ENCODE data around the gene OLFML3.
A peak's percentile ranks its signal among the peaks of the same experiment; 100 is the strongest.

The OLFML3 gene

GRCh38 chr1:113931451-113931851 is 47.8 kb upstream of the OLFML3 start:
- H3K9me2 ChIP-seq (replicated peaks; ENCODE audit: insufficient read depth, low read length), result no peaks in the 10 kb centered on the region
- TF ChIP-seq EZH2phosphoT487 (IDR thresholded peaks at IDR 0.05; ENCODE audit: low read length) (no peak), EZH2 (optimal IDR thresholded peaks at IDR 0.05; ENCODE audit: low read depth, low read length) (no peak), CTCF (IDR thresholded peaks at IDR 0.05; ENCODE audit: low read length) (no peak)
- peaks cover 68% of the 10 kb centered on the region for H3K79me2 ChIP-seq (ENCODE audit: low read length)
- peaks cover 16% of the 10 kb centered on the region; the same call in 1 of the 2 replicates for H3F3A ChIP-seq (ENCODE audit: insufficient read depth, low read length)
- no peak overlapping the region for H2AFZ ChIP-seq (ENCODE audit: low read length)
- H3K4me2 ChIP-seq (ENCODE audit: low read depth, low read length), result peak overlapping the region; percentile 67
- peak overlapping the region; percentile 96 for H3K9ac ChIP-seq (ENCODE audit: low read length)
- no peaks in the 10 kb centered on the region for H4K20me1 ChIP-seq (ENCODE audit: insufficient read depth, low read length)
- H3K9me3 ChIP-seq (replicated peaks; ENCODE audit: insufficient read depth, low read length), result no peaks in the 10 kb centered on the region
- peak overlapping the region; percentile 89 for H3K27ac ChIP-seq (ENCODE audit: low read length)
- H3K4me3 ChIP-seq (ENCODE audit: low read length), result peak overlapping the region; percentile 88
- peak; percentile 36 for DNase-seq
- peaks cover 11% of the 10 kb centered on the region; the same call in 1 of the 2 replicates for H3K4me1 ChIP-seq (ENCODE audit: low read length)
- no peaks in the 10 kb centered on the region for H3K27me3 ChIP-seq (replicated peaks; ENCODE audit: insufficient read depth, low read length)
- H3K36me3 ChIP-seq (replicated peaks; ENCODE audit: insufficient read depth, low read length), result no peaks in the 10 kb centered on the region

- H3K9me2 ChIP-seq (replicated peaks; ENCODE audit: insufficient read depth, low read length), result no peaks in the 10 kb centered on the region
- no peak for DNase-seq
- H3K27ac ChIP-seq (ENCODE audit: low read length), result no peak overlapping the region
- H3K9ac ChIP-seq (ENCODE audit: low read length), result no peak overlapping the region
- H3K36me3 ChIP-seq (replicated peaks; ENCODE audit: insufficient read depth, low read length), result no peaks in the 10 kb centered on the region
- H4K20me1 ChIP-seq (ENCODE audit: insufficient read depth, low read length), result no peaks in the 10 kb centered on the region
- H3K27me3 ChIP-seq (replicated peaks; ENCODE audit: insufficient read depth, low read length), result no peaks in the 10 kb centered on the region
- no peak overlapping the region for H3K4me3 ChIP-seq (ENCODE audit: low read length)
- TF ChIP-seq CTCF (IDR thresholded peaks at IDR 0.05; ENCODE audit: low read length) (no peak), EZH2 (optimal IDR thresholded peaks at IDR 0.05; ENCODE audit: low read depth, low read length) (no peak), EZH2phosphoT487 (IDR thresholded peaks at IDR 0.05; ENCODE audit: low read length) (no peak)
- H3K79me2 ChIP-seq (ENCODE audit: low read length), result peaks cover 94% of the 10 kb centered on the region
- peaks cover 12% of the 10 kb centered on the region; the same call in 1 of the 2 replicates for H3F3A ChIP-seq (ENCODE audit: insufficient read depth, low read length)
- no peak overlapping the region for H2AFZ ChIP-seq (ENCODE audit: low read length)
- no peaks in the 10 kb centered on the region for H3K9me3 ChIP-seq (replicated peaks; ENCODE audit: insufficient read depth, low read length)
- peaks cover 26% of the 10 kb centered on the region; the same call in 1 of the 2 replicates for H3K4me1 ChIP-seq (ENCODE audit: low read length)
- no peak overlapping the region for H3K4me2 ChIP-seq (ENCODE audit: low read depth, low read length)
Observed at GRCh38 chr1:113934006-113934405, 45.3 kb upstream of the OLFML3 start.

- H3K79me2 ChIP-seq (ENCODE audit: low read length), result peaks cover 100% of the 10 kb centered on the region
Observed at GRCh38 chr1:113934511-113935055, 44.7 kb upstream of the OLFML3 start.

More at GRCh38 chr1:113934511-113935055, 44.7 kb upstream of the OLFML3 start:
- no peak overlapping the region for H3K4me2 ChIP-seq (ENCODE audit: low read depth, low read length)
- no peaks in the 10 kb centered on the region for H3K36me3 ChIP-seq (replicated peaks; ENCODE audit: insufficient read depth, low read length)
- H3K9ac ChIP-seq (ENCODE audit: low read length), result no peak overlapping the region
- no peak overlapping the region for H3K4me3 ChIP-seq (ENCODE audit: low read length)
- no peak overlapping the region for H2AFZ ChIP-seq (ENCODE audit: low read length)
- no peak for DNase-seq
- H3F3A ChIP-seq (ENCODE audit: insufficient read depth, low read length), result peaks cover 13% of the 10 kb centered on the region
- H3K9me2 ChIP-seq (replicated peaks; ENCODE audit: insufficient read depth, low read length), result no peaks in the 10 kb centered on the region
- H4K20me1 ChIP-seq (ENCODE audit: insufficient read depth, low read length), result no peaks in the 10 kb centered on the region
- H3K27me3 ChIP-seq (replicated peaks; ENCODE audit: insufficient read depth, low read length), result no peaks in the 10 kb centered on the region
- H3K9me3 ChIP-seq (replicated peaks; ENCODE audit: insufficient read depth, low read length), result no peaks in the 10 kb centered on the region
- peaks cover 26% of the 10 kb centered on the region; the same call in 1 of the 2 replicates for H3K4me1 ChIP-seq (ENCODE audit: low read length)
- no peak overlapping the region for H3K27ac ChIP-seq (ENCODE audit: low read length)
- TF ChIP-seq EZH2phosphoT487 (IDR thresholded peaks at IDR 0.05; ENCODE audit: low read length) (no peak), CTCF (IDR thresholded peaks at IDR 0.05; ENCODE audit: low read length) (no peak), EZH2 (optimal IDR thresholded peaks at IDR 0.05; ENCODE audit: low read depth, low read length) (no peak)

All from MM.1S (cell line).